GM06990 (cell line): ENCODE measurements around the gene MCM3.

Experiments
- DNase-seq: peaks from one replicate; pipeline ENCODE4 v3.0.0-alpha.2; 2011; ENCODE audit not compliant: insufficient read length; ENCODE audit errors: extremely low read depth
- H3K27me3 ChIP-seq: replicated peaks from 2 replicates; pipeline ENCODE4 v1.6.0; 2011; ENCODE audit warnings: low read length; ENCODE audit not compliant: control insufficient read depth, insufficient read depth
- H3K36me3 ChIP-seq: 2 replicates; pipeline ENCODE4 v1.5.1; 2011; ENCODE audit warnings: low read length; ENCODE audit not compliant: control insufficient read depth, insufficient read depth
- H3K4me3 ChIP-seq: replicated peaks from 2 replicates; pipeline ENCODE4 v1.5.1; 2011; ENCODE audit warnings: low read depth, mild to moderate bottlenecking, control low read depth, low read length
- TF ChIP-seq, protein P1 (sequence below): IDR thresholded peaks from 2 replicates; pipeline ENCODE4 v1.5.1; 2011; ENCODE audit warnings: low read length, control low read depth, mild to moderate bottlenecking, inconsistent platforms; ENCODE audit not compliant: insufficient read depth, poor library complexity, severe bottlenecking

The MCM3 gene

DNA sequence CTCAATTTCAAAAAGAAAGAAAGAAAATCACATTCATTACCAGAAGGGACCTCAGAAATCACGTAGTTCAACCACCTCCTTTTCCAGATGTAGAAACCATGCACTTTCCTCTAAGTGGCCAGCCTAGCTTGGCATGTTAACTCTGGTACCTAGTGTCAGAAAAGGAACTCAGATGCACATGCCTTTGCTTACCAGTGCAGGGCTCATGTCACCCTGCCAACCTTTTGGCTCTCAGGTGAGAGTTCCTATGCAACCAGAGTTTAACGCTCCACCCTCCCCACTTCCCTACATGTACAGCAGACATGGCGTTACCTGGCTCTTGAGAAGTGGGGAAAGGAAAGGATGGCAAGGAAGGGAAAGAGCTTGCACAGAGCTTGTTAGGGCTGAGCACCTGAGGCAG, 23.9 kb downstream of the MCM3 start:
- TF ChIP-seq, protein P1, sequence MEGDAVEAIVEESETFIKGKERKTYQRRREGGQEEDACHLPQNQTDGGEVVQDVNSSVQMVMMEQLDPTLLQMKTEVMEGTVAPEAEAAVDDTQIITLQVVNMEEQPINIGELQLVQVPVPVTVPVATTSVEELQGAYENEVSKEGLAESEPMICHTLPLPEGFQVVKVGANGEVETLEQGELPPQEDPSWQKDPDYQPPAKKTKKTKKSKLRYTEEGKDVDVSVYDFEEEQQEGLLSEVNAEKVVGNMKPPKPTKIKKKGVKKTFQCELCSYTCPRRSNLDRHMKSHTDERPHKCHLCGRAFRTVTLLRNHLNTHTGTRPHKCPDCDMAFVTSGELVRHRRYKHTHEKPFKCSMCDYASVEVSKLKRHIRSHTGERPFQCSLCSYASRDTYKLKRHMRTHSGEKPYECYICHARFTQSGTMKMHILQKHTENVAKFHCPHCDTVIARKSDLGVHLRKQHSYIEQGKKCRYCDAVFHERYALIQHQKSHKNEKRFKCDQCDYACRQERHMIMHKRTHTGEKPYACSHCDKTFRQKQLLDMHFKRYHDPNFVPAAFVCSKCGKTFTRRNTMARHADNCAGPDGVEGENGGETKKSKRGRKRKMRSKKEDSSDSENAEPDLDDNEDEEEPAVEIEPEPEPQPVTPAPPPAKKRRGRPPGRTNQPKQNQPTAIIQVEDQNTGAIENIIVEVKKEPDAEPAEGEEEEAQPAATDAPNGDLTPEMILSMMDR: no peak
- Histone ChIP-seq H3K36me3 (peaks cover 14% of the 10 kb centered on the region), H3K27me3 (no peaks in the 10 kb centered on the region), H3K4me3 (no peak overlapping the region)
- DNase-seq: no peak

DNA sequence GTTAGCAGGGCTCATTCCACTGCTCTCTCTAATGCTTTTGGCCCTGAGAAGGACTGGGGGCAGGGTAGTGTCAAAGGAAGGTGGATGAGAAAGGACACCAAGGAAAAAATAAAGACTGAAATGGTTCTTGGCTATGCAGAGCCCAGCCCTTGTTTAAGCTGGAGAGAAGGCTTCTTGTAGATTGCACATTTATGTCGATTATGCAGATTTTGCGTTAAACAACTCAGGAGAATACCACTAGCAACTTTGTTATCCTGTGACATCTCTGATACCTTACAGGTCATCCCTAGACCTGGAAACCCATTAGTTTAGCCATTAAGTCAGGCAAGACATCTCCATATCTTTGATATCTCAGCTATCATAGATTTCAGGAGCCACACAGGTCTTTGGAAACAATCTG, 29.1 kb downstream of the MCM3 start:
- no peak for DNase-seq
- Histone ChIP-seq H3K36me3 (no peaks in the 10 kb centered on the region), H3K4me3 (no peak overlapping the region), H3K27me3 (no peaks in the 10 kb centered on the region; the same call in 1 of the 2 replicates)
- TF ChIP-seq, protein P1: no peak

DNA sequence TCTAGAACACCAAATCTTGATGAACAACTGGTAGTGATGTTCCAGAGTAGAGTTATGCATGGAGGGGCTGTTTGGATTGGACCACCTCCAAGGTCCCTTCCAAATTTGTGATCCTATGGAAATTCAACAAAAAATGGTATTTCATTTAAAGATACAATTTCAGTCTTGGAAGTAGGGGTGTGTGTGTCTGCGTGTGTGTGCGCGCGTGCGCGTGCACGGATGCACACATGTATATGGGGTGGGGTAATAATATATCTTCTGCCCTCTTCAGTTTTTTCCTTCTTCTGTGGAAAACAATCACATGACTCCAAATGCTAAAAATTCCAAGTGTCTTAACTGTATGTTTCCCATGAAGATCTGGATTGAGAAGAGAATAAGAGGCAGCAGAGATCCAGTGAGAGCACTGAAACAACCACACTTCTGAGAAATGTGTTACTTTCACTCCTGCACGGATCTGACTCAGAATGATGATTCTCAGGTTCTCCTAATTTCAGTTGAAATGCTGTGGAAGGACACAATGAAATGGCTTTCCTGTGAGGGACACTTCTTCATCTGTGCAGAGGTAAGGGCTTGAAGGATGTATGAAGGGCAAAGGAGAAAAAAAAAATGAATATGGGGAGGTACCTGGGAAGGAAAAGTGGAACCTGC, 29.7 kb downstream of the MCM3 start:
- no peak overlapping the region for H3K4me3 ChIP-seq
- H3K27me3 ChIP-seq: no peaks in the 10 kb centered on the region; the same call in 1 of the 2 replicates
- H3K36me3 ChIP-seq: no peaks in the 10 kb centered on the region
- TF ChIP-seq, protein P1: no peak
- DNase-seq: no peak

DNA sequence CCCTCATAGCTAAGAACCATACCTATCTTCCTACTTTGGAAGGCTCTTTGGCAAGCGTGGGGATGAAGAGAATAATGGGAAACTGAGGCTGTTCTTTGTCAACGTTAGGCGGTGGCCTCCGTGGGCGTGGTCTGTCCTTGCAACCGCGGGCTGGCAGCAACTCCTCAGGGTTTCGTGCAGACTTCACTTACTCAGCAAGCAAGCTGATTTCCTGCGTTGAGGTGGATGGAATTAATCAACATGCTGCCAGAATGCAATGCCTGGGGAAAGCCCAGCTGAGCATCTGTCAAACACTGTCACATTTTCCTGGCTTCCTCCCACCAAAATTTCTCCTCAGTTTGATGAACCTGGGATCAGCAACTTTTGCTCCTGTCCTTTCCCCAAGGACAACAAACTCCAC, 31.0 kb downstream of the MCM3 start:
- no peaks in the 10 kb centered on the region; the same call in 1 of the 2 replicates for H3K27me3 ChIP-seq
- DNase-seq: no peak

DNA sequence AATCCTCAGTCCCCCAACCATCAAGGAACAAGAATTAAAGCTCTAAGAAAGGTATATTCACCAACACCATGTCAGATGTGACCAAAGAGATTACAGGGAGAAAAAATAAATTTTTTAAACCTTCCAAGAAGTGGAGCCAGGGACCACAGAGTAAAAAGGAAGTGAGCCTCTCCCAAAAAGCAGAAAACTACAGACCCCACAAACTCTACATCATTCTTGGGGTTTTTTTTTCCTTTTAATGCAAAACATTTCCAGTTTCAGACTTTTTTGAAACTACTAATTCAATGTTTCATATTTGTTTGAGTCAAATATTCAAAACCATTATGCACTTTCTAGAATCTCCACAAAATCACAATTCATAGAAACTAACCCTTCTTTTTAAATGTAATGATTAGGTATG, 33.4 kb downstream of the MCM3 start:
- H3K27me3 ChIP-seq: no peaks in the 10 kb centered on the region; the same call in 1 of the 2 replicates
- DNase-seq: no peak

More for the DNA sequence above, 31.0 kb downstream of the MCM3 start:
- no peak overlapping the region for H3K4me3 ChIP-seq
- H3K36me3 ChIP-seq: no peaks in the 10 kb centered on the region
- TF ChIP-seq, protein P1: no peak

More for the DNA sequence above, 33.4 kb downstream of the MCM3 start:
- Histone ChIP-seq H3K36me3 (no peaks in the 10 kb centered on the region), H3K4me3 (no peak overlapping the region)
- TF ChIP-seq, protein P1: no peak
